Measurements from ENCODE around the gene SSTR5.

Gene SSTR5

GRCh38 chr16:1119766-1120576, 47.4 kb downstream of the SSTR5 start:
- DNase-seq (ENCODE audit: extremely low read depth in 1 of 2, low read depth in 1 of 2): no peak

- DNase-seq (ENCODE audit: extremely low read depth in 1 of 2, low read depth in 1 of 2): no peak
These were observed 48.0 kb downstream of the SSTR5 start for GRCh38 chr16:1120577-1120941.

GRCh38 chr16:1121009-1121408, 48.5 kb downstream of the SSTR5 start:
- no peak for DNase-seq (ENCODE audit: extremely low read depth in 1 of 2, low read depth in 1 of 2)

- DNase-seq (ENCODE audit: extremely low read depth in 1 of 2, low read depth in 1 of 2): no peak
These were observed 49.3 kb downstream of the SSTR5 start for GRCh38 chr16:1121601-1122397.

- no peak for DNase-seq (ENCODE audit: extremely low read depth in 1 of 2, low read depth in 1 of 2)
These were observed 49.8 kb downstream of the SSTR5 start for GRCh38 chr16:1122398-1122765.

GRCh38 chr16:1123525-1124230, 51.1 kb downstream of the SSTR5 start:
- no peak for DNase-seq (ENCODE audit: extremely low read depth in 1 of 2, low read depth in 1 of 2)

GRCh38 chr16:1124291-1124690, 51.7 kb downstream of the SSTR5 start:
- no peak for DNase-seq (ENCODE audit: extremely low read depth in 1 of 2, low read depth in 1 of 2)

- no peak for DNase-seq (ENCODE audit: extremely low read depth in 1 of 2, low read depth in 1 of 2)
These were observed 52.2 kb downstream of the SSTR5 start for GRCh38 chr16:1124795-1125194.

GRCh38 chr16:1125471-1125870, 52.9 kb downstream of the SSTR5 start:
- DNase-seq (ENCODE audit: extremely low read depth in 1 of 2, low read depth in 1 of 2): no peak

- no peak for DNase-seq (ENCODE audit: extremely low read depth in 1 of 2, low read depth in 1 of 2)
These were observed 53.5 kb downstream of the SSTR5 start for GRCh38 chr16:1126044-1126443.

- DNase-seq (ENCODE audit: extremely low read depth in 1 of 2, low read depth in 1 of 2): no peak
These were observed 54.0 kb downstream of the SSTR5 start for GRCh38 chr16:1126586-1126985.

GRCh38 chr16:1127101-1127500, 54.6 kb downstream of the SSTR5 start:
- DNase-seq (ENCODE audit: extremely low read depth in 1 of 2, low read depth in 1 of 2): no peak

- DNase-seq (ENCODE audit: extremely low read depth in 1 of 2, low read depth in 1 of 2): no peak
These were observed 55.6 kb downstream of the SSTR5 start for GRCh38 chr16:1127971-1128715.

GRCh38 chr16:1129106-1129960, 56.8 kb downstream of the SSTR5 start:
- no peak for DNase-seq (ENCODE audit: extremely low read depth in 1 of 2, low read depth in 1 of 2)

- DNase-seq (ENCODE audit: extremely low read depth in 1 of 2, low read depth in 1 of 2): no peak
These were observed 57.8 kb downstream of the SSTR5 start for GRCh38 chr16:1130382-1130781.
